GM19351 (cell line): Measurements from ENCODE around the gene OTUD7B.
"Not testable (repeated sequence)": the region's sequence is repeated elsewhere in the genome, so short reads cannot be mapped to it uniquely, and the experiment has no call there.

Experiments
- ATAC-seq: cut with Tn5 transposase; IDR thresholded peaks from one replicate; pipeline ENCODE4 v1.9.1; 2021; ENCODE audit warnings: mild to moderate bottlenecking, moderate library complexity; ENCODE audit not compliant: unreplicated experiment

OTUD7B gene

GRCh38 chr1:149957548-149957947 lies 53.0 kb downstream of the OTUD7B start:
- ATAC-seq: not testable (repeated sequence)

DNA sequence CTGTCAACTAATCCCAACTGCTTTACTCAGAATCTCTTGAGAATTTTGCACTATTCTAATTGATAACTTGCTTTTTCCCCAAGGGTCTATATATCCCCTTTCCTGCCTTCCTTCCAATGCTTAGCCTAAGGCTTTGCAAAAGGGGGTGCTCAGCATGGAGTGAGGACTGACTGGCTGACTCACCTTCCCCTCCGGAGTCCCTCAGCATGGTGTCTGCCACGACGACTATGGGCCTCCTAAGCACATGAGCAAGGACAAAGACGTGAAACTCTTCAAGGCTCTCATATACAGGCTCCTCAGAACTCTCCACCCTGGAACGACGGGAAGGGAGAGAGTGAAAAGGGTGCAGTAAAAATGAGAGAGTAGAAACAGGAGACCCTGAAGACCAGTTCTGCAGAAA lies 60.6 kb downstream of the OTUD7B start:
- no peak for ATAC-seq

DNA sequence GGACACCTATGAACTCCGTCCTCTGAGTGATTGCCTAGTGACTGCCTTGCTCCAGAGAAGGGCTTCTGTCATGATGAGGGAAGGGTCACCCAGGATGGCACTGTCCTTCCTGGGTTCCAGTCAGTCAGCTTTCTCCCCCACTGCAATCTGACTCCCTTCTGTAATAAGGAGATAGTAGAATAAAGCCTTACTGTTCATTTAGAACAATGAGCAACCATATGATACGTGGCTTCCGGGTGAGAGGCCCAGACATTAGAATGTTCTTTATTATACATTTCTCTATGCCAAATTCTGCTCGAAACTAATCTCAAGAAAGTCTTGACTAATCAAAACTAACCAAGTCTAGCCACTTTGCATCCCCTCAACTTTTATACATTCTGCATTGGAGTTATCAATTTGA lies 65.3 kb downstream of the OTUD7B start:
- no peak for ATAC-seq

GRCh38 chr1:149942885-149943284 lies 67.6 kb downstream of the OTUD7B start:
- ATAC-seq: no peak

DNA sequence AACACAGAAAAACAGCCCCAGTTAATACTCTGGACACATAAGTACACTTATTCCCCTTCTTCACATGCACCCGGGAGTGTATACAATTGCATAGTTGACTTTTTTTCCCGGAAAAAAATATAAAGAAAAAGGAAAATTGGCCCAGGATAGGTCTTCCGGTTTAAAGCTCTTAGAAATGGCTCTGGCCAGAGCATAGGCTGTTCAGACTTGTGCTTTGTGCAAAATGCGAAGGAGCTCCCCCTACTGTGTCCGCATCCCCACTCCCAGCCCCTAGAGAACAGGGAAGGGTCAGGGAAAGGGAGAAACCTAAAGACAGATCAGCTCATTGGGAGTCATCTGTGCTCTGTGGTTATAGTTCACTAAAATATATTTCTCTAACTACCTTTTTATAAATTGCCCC lies 68.3 kb downstream of the OTUD7B start:
- ATAC-seq: no peak

DNA sequence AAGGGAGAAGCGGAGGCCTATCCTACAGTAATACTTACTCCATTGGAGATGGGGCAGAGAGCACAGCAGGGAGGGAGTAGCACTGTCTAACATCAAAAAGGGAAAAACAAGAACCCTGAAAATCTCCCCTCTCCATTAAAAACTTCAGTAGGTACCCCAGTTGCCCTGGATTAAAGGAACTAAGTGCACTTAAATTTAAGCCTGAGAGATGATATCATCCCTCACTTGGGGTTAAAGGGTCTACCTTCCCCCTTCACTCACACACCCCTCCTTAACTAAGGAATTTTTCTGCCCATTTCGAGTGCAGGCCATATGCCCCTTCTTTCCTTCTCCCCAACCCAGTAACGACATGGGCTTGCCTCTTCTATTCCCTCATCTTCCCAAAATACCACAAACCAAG lies 70.1 kb downstream of the OTUD7B start:
- no peak for ATAC-seq

DNA sequence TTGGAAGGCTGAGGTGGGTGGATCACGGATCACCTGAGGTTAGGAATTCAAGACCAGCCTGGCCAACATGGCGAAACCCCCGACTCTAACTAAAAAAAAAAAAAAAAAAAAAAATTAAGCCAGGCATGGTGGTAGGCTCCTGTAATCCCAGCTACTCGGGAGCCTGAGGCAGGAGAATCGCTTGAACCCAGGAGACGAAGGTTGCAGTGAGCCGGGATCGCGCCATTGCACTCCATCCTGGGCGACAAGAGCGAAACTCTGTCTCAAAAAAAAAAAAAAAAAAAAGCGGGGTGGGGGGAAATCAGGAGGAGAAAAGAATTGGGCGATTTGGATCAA lies 71.9 kb downstream of the OTUD7B start:
- not testable (repeated sequence) for ATAC-seq

DNA sequence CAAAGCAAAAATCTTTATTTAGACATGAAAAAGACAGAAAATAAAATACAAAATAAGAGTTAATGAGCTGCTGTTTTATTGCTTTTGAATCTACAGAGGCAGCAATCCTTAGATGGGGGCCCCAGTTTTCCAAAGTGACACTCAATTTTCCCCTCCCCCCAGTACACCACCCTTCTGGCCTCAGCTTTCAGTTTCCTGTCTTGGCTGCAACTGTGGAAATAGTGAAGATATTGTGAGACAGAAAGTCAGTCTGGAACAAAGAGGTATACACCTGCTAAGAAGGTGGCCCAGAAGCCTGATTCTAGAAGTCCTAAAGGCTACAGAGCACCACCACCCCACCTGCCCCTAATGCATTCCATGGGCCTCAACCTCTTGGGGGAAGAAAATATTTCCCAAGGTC lies 72.8 kb downstream of the OTUD7B start:
- no peak for ATAC-seq

GRCh38 chr1:149936992-149937705 lies 73.4 kb downstream of the OTUD7B start:
- no peak for ATAC-seq

- no peak for ATAC-seq
These were observed 74.1 kb downstream of the OTUD7B start, which contains the start of gene MTMR11 for GRCh38 chr1:149936170-149936991. MTMR11 (minus strand) TSS chr1:149936879; CDS start chr1:149936647, 232 bp downstream.

GRCh38 chr1:149934356-149934755 lies 76.2 kb downstream of the OTUD7B start:
- no peak for ATAC-seq

GRCh38 chr1:149933208-149933607 lies 77.3 kb downstream of the OTUD7B start:
- no peak for ATAC-seq

GRCh38 chr1:149932474-149932873 lies 78.1 kb downstream of the OTUD7B start:
- ATAC-seq: no peak

DNA sequence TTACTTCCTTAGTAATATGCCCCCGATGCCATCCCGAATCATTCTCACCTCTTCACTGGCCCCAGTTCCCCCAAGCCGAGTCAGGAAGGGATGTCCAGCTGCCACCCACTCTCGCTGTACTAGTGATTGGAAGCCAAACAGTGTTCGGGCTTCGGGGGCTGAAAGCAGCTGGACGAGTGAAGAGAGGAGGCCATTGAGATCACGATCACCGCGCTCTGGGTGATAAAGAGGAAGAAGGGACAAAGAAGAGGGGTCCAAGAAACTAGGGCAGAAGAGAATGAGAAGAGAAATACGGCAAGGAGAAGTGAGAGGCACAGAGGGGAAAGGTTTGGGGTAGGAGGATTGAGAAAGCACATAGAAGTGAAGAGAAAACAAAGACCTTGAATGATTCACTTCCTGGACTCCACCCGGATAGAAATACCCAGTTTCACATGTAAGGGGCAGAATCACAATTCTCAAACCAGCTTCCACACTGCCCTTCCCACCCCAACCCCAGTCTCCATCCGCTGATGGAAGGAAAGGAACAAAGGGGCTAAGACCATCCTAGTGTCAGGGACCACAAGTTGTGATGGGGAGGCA lies 79.2 kb downstream of the OTUD7B start:
- ATAC-seq: no peak

DNA sequence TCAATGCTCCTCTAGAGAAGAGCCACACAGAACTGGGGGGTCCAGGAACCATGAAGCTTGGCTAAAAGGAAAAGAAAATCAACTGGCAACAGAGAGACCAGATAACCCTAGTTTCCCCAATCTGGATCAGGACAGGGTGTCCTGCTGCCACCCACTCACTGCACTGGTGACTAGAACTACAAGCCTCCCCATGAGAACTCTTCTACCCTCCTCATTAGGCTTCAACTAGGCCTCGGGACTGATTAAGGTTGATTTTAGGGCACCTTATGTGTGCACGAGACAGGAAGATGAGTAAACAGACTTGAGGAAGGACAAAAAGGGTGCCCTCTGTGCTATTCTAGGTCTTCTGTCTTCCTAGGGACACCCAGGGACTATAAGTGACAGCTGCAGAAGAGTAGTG lies 80.7 kb downstream of the OTUD7B start:
- ATAC-seq: no peak

GRCh38 chr1:149928401-149928724 lies 82.2 kb downstream of the OTUD7B start:
- no peak for ATAC-seq

GRCh38 chr1:149927563-149928400 lies 82.7 kb downstream of the OTUD7B start, which contains the start of gene SF3B4:
SF3B4 (minus strand) TSS chr1:149927803; CDS start chr1:149927759, 44 bp downstream.
- peak; percentile 96 for ATAC-seq

GRCh38 chr1:149927056-149927562 lies 83.4 kb downstream of the OTUD7B start:
- no peak for ATAC-seq

- ATAC-seq: no peak
These were observed 84.2 kb downstream of the OTUD7B start for GRCh38 chr1:149926296-149926695.

- no peak for ATAC-seq
These were observed 84.8 kb downstream of the OTUD7B start for GRCh38 chr1:149925751-149926150.

DNA sequence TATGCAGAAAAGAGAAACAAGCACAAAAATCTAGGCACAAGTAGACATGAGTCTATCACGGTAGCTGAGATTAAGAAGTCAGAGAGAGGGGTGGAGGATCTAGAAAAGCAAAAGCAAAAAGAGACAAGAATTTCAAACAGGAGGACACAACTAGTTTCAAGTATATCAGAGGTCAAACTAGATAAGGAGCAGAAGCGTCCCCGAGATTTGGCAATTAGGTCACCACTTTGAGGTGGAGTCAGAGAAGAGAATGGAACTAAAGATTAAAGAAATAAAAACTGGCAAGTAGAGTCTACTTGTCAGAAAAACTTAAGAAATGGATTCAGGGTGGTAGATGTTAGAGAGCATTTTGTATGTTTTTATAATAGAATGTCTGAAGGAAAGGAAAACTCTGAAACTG lies 85.2 kb downstream of the OTUD7B start:
- no peak for ATAC-seq
